Esophagus squamous epithelium (tissue), 4 donors: Measurements from ENCODE around the gene CNTNAP2.

Experiments
- CTCF ChIP-seq, 6 experiments: fragments of 450-650 bp in 4 of 6; fragments of 200-600 bp in 2 of 6; sonication (generic) in 2 of 6; IDR thresholded peaks; one replicate each; pipeline ENCODE4 v1.5.1; 2016 to 2019; ENCODE audit warnings: antibody characterized with exemption in 6 of 6, mild to moderate bottlenecking in 4 of 6, moderate library complexity in 4 of 6
- POLR2A ChIP-seq, 4 donors: fragments of 450-650 bp; IDR thresholded peaks; one replicate each; pipeline ENCODE4 v1.6.1; 2017; ENCODE audit warnings: antibody characterized with exemption in 4 of 4, mild to moderate bottlenecking in 4 of 4, moderate library complexity in 3 of 4

GRCh38 chr7:146731185-146731584 lies 614.6 kb downstream of the CNTNAP2 start:
- no peak for TF ChIP-seq CTCF (IDR thresholded peaks at IDR 0.05)
- TF ChIP-seq POLR2A (IDR thresholded peaks at IDR 0.05), result no peak
